Right ventricle myocardium inferior (tissue), 1 donor: ENCODE measurements around the gene GGACT. TPM values are rescaled to one million over a fixed set of nuclear protein-coding genes. Genes with fewer than 3 reads are reported as not detected.
"Not testable (repeated sequence)": the region's sequence is repeated elsewhere in the genome, so short reads cannot be mapped to it uniquely, and the experiment has no call there.

Experiments
- ATAC-seq: fragments of 200-7000 bp; cut with Tn5 transposase; one replicate; pipeline ENCODE4 v1.9.1; 2020; ENCODE audit warnings: mild to moderate bottlenecking, moderate library complexity
- DNase-seq: peaks from one replicate; pipeline ENCODE4 v3.0.0; 2021; ENCODE audit errors: missing footprints
- intact Hi-C: fragments of 100-400 bp; cut with DNase I; formaldehyde crosslinking; loops from one replicate; pipeline ENCODE4 v1.11.0; 2022
- long read RNA-seq: library from polyadenylated mRNA; unstranded; transcript quantifications from one replicate; pipeline ENCODE4 v2.0.0, GENCODE V29; 2021
- total RNA-seq: library from RNA; stranded (reverse); fragmentation: NEBNext Ultra II Directional; extraction: Animal tissue kit (Norgen Biotek cat#: 25700); gene quantifications from one replicate; pipeline ENCODE4 v1.2.1, GENCODE V29; 2021
- donor health status: DM: no; HTN: yes; CAD: no; lungs with severe emphysema.

GGACT gene
- total RNA-seq = 1.4 TPM
- long read RNA-seq, partial matches to known transcripts = 0 of 1 reads
- long read RNA-seq, other reads (novel, unspliced or antisense) = 1 of 1 reads

DNA sequence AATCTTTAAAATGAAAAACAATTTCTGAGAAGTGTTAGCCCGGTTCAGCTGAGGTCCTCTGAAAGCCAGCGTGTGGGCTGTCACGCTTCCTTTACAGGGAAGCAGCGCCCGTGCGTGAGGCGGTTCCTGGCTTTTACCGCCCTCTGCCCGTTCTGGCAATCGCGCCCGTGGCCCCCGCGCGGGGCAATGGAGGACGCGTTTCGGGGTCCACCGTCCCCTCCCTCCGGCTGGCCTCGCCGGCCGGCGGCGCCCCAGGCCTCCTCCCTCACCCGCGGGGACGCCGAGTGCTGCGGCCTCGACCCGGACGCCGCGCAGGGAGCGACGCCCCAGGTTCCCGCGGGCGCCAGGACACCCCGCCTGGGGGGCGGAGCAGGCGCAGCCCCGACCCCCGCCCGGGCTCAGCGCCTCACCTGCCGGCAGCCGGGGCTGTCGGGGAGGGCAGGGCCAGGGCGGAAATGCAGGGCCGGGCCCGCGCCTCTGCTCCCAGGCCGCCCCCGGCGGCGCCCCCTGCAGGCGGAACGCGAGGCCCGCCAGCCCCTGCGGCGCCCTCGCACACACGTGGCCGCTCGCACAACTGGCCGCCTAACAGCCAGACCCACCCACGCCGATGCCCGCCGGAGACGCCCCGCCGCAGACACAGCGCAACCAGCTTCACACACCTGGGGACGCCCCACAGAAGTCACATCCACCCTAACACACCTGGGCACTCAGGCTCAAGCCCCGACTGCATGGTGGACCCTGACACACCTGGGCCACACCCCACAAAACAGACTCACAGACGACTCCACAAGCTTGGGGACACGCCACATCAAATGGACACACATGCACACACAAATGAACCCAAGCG is at the start of gene GGACT:
Gene GGACT (minus strand): TSS at position 459 of the 847 bp plus-strand sequence. CDS start 56,198 bp downstream, outside the sequence.
- intact Hi-C loops = no loop called here
- DNase-seq = peak; percentile 91
- peak; percentile 95 for ATAC-seq

DNA sequence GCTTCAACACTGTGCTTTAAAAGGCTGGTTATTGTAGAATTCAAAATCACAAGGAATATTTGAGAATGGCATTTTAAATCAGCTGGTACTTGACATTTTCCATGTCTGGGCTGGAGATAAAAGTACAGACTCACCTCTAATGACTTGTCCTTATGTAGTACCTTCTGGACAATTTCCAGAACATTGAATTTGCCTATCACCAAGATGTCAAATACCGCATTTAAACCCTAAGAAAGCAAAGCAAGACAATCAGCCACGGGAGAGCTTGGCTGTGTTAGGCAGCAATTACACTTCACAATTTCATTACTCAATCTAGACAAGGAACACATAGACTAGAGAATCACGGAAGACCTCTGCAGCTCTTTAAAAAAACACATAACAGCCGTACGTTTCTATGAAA is 49.2 kb upstream of the GGACT start:
- intact Hi-C loops = no loop called here
- ATAC-seq = no peak

DNA sequence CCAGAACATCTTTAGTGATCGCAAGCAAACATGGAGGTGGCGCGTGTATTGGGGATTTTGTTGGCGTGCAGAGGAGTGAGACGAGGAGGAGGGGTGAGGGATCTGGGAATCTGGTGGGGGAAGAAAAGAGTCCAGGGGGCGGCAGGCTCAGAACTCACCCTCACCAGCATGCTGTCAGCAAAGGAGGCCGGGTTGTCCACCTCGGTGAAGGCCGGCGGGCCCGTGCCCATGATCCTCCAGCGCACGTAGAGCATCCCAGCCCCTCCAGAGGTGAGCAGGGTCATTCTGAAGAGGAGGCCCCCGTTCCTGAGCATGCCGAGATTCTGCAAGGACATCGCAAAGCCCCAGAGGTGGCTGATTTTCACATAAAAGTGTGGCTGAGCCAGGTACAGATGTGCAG is 48.8 kb upstream of the GGACT start:
- intact Hi-C loops = no loop called here
- ATAC-seq (no peak), DNase-seq (no peak)

More for the DNA sequence above, 49.2 kb upstream of the GGACT start:
- DNase-seq = no peak

DNA sequence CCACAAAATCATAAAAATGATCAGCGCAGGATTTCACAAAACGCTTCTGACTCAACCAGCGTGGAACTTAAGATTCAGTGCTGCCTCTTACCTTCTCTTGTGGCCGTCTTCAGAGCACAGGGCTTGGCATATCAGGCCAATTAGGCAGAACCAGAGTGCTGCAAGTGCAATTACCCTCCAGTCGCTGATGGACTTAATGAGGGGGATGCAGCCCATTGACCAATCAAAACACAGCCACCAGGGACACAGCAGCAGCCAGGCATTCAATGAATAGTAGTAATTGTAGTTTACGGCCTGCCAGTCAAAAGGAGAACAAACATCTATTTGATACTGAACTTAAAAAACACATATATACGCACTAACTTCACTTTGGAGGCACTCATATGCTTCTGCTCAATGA is 47.9 kb upstream of the GGACT start:
- intact Hi-C loops = no loop called here
- ATAC-seq (no peak), DNase-seq (no peak)

DNA sequence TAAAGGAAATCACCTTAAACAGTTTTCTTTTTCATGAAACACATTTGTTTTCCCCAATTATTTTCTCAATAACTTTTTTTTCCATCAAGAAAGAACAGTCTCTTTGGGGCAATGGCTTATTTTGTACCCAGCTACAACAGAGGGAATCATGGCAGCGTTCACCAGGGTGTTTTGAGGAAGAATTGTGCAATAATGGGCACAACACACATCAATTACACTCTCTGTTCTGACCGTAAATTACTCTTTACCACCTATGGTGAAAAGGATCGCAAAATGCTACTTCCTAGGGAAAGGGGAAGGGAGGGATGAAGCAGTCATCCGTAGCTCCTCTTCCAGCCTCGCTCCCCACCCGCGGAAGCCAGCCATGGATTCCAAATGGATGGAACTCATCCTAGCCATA is 47.4 kb upstream of the GGACT start:
- no peak for ATAC-seq
- no peak for DNase-seq
- intact Hi-C loops = no loop called here

DNA sequence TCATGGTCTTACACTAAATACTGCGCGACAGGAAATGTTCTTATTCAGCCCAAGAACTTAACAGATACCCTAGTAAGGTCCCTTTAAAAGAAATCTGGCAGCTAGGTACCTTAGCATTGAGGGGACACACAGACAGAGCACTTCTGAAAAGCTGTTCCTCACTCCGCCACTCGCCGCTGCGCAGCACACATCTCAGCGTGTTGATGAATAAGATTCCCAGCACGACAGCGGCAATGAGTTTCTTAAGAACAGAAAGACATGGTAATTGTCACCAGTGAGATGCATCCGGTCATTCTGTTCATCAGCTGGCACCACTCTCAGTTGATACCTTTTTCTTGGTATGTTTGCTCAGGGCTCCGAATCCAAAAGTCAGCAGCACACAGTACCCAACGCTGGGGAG is 46.1 kb upstream of the GGACT start:
- ATAC-seq (no peak), DNase-seq (no peak)
- intact Hi-C loops = no loop called here

DNA sequence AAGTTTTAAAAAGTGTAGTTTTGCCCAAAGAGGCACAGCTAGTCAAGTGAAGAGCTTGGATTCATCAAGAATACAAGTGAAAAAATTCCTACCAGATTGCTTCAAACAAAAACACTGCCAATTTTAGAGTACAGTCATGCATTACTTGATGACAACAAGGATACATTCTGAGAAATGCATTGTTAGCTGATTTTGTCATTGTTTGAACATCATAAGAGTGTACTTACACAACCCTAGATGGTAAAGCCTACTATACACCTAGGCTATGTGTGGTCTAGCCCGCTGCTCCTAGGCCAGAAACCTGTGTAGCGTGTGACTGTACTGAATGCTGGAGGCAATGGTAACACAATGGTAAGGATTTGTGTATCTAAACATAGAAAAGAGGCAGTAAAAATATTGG is 44.9 kb upstream of the GGACT start:
- DNase-seq = no peak
- intact Hi-C loops = no loop called here
- ATAC-seq = no peak

DNA sequence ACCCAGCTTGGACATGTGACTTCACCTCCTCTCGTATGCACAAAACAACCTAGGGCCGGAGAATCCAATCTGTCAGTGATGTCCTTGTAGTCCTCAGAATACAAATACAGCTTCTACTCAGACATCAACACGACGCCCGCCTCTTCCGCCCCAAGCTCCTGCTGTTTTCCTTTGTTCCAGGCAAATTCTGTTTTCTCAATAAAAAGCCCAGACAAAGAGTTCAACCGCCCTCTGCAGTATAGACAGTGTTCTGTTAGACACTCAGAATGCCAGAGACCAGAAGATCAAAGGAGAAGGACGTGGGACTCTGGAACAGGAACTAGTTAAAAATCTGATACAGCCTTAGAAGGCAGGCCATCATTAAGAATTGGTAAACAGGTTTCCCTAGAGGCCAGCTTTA is 42.0 kb upstream of the GGACT start:
- intact Hi-C loops = no loop called here
- ATAC-seq = no peak
- no peak for DNase-seq

DNA sequence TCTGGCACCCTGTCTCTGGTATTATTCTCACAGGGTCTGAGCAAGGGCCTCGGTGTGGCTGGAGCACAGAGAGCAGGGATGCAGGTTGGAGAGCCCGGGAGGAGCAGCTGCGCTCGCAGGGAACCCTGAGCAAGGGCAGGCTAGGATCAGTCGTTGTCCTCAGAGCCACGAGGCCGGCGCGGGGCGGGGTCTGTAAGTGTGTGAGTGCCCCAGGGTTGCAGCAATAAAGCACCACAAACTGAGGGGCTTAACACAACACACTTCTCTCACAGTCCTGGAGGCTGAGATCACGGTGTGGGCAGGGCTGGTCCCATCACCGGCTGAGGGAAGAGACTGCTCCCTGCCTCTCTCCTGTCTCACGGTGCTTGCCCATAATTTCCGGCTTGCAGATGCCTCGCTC is 38.5 kb upstream of the GGACT start:
- DNase-seq = no peak
- intact Hi-C loops = no loop called here
- no peak for ATAC-seq

DNA sequence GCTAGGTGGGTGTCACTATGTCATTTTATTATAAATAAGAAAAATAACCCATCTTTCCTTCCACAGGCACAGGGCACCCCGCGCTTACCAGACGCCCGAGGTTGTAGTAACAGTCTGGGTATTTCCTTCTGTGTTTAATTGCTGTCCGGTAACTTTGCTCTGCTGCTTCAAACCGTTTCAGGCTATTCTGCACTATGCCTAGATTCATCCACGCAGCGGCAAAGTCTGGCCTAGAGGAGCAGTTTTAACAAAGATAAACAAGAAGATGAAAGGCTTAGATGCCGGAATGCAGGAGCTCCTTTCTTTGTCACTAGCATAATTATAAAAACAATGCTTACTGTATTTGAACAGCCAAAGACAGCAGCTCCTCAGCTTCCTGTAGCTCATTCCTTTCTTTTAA is 36.9 kb upstream of the GGACT start:
- intact Hi-C loops = no loop called here
- no peak for DNase-seq
- no peak for ATAC-seq

DNA sequence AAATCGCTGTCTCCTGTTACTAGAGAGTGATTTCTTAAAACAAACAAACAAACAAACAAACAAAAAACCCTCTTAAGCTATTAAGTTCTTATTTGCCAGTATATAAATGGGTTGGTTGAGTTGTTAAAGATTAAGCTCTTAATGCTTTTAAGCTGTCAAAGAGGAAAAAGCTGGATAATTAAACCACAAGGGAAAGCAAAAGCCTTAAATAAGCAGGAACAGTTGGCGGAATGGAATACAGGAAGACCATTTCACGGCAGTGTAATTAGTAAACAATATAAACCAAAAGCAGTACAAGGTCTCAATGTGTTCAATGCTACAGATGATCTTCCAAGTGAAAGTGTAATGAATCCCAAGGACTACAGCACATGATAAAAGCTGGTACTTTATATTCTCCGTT is 32.2 kb upstream of the GGACT start:
- intact Hi-C loops = no loop called here

DNA sequence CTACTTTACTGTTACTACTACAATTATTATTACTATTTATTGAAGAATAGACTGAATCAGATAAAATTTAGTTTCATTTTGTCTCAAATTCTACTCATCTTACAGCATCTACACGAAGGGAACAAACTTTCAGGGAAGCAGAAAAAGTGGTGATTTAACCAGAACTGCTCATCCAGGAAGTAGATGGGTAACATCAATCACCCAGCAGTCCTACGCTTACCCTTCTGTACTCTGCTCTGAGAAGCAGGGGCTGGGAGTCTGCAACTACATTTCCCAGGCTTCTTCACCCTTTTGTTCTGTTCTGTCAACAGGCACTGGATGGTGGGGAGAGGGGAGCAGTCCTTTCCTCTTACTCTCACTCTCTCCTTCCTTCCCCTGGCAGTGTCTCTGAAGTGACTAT is 31.4 kb upstream of the GGACT start:
- intact Hi-C loops = no loop called here
- DNase-seq = no peak
- no peak for ATAC-seq

More for the DNA sequence above, 32.2 kb upstream of the GGACT start:
- DNase-seq (no peak), ATAC-seq (no peak)

DNA sequence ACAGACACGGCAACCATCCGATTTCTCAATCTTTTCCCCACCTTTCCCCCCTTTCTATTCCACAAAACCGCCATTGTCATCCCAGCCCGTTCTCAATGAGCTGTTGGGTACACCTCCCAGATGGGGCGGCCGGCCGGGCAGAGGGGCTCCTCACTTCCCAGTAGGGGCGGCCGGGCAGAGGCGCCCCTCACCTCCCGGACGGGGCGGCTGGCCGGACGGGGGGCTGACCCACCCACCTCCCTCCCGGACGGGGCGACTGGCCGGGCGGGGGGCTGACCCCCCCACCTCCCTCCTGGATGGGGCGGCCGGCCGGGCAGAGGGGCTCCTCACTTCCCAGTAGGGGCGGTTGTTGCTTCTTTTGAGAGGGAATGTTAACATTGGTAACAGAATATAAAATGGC is 30.3 kb upstream of the GGACT start:
- not testable (repeated sequence) for ATAC-seq, DNase-seq

DNA sequence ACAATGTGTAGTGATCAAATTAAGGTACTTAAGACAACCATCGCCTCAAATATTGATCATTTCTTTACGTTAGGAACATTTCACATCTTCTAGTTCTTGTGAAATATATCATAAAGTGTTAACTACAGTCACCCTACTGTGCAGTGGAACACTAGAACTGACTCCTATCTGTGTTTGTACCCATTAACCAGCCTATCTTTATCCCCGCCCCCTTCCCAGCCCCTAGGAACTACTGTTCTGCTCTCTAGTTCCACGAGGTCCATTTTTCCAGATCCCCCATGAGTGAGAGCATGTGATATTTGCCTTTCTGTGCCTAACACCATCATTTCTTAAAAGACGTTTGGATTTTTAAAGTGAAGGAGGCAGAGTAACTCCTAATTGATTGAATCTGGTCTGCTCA is 24.4 kb upstream of the GGACT start:
- DNase-seq (no peak), ATAC-seq (no peak)
- intact Hi-C loops = no loop called here

More for the DNA sequence above, 30.3 kb upstream of the GGACT start:
- intact Hi-C loops = not testable (repeated sequence)

DNA sequence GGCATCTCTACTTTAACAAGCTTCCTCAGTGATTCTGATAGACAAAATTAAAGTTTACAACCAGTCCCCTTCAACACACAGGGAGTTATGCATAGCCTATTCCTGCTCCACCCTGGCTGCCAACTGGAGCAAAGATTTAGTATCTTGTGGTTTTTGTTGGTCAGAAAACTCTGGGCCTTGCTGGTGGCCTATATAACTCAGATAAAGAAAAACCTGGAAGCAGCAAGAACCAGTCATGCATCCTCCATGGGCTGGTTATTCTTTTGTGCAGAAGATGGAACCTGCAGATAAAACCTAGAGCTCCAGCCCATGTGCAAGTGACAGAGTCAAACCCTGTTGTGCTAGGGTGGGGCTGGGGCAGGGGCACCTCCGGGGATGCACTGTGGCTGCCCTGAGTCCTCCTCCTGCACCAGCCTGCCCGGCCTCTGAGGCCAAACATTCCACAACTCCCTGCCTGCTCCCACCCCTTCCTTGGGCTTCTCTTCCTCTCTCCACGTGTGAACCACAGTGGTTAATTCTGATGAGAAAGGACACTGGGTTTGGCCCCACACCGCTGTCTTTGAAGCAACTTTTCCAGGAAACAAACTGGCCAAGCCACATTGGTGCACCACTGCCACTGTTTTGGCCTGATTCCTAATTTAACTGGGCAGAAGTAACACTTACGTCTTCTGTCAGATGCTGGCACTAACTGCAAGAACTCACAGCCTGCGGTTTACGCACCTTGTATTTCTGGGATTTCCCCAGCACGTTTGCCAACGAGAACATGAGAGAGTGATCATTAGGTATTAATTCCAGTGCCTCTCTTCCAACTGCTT is 23.3 kb upstream of the GGACT start:
- intact Hi-C loops = no loop called here
- ATAC-seq (peak; percentile 44), DNase-seq (no peak)

DNA sequence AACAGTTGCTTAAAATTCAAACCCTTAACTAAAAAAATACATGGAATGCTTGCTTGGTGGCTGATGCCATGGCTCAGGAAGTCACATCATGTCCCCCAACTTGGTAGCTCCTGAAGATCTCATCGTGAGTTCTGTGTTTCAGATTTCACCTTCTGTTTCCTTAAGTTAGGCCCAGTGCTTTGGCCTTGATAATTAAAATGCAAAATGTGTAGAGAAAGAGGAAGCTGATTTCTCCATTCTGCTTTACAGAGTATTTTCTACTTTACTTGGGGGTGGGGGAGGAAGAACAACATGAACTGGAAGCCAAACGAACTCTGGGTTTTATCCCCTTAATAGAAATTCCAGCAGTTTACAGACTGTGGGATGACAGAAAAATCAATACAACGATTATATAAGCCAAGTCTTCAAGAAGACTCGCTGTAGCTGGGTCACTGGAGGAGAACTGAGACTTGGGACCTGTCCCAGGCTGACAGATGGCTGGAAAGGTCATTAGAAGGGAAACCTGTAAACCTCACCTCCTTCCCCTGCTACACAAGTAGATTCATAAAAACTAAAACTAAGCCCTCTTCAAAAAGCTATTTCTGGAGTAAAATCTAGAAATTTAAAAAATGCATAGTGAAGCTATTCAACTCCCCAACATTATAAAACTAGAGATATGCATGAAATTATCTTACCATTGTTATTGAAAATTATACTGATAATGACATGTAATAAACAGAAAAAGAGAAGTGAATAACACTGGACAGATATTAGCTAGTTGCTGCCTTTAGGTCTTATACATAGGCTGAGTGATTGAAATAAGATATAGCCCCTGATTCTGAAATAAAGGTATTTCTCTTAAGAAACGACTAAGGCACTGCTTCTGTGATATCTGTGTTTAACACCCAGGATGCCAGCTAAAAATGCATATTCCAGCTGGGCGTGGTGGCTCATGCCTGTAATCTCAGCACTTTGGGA is 22.1 kb upstream of the GGACT start:
- intact Hi-C loops = no loop called here
- no peak for ATAC-seq
- no peak for DNase-seq

DNA sequence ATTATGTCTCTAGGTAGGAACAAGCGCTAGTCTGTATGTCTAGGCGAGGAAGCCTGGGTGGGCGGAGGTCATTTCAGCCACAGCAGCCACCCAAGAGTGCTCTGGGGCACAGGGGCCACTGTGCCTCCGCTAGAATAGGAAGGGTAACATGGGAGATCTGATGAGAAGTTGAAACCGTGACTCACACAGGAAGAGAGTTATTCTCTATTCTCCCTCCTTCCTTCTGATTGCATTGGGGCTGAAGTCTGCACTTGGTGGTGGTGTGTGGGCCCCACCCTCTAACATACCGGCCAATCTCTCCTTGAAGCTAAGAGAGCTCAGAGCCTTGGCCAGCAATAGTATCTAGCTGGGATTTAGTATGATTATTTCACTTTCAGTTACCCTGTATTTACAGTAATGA is 20.3 kb upstream of the GGACT start:
- intact Hi-C loops = no loop called here
- DNase-seq = no peak
- no peak for ATAC-seq

DNA sequence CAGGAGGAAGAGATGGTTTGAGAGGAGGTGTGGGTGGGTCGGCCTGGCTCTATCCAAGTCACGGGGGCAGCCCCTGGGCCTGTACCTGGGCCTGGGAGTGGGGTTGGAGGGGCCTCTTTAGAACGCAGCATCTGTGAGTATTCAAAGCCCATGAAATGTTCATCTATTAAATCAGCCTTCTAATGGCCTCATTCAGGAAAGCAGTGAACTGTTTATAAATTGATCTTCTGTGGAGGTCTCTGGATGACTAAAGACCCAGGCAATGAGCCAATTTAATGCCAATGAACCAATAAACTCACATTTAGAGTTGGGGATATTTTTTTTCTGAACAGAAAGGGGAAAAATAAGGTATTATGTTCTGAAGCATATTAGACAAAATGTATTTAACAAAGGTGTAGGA is 19.9 kb upstream of the GGACT start:
- intact Hi-C loops = no loop called here
- no peak for DNase-seq

More for the DNA sequence above, 19.9 kb upstream of the GGACT start:
- ATAC-seq = no peak
